Psoas muscle (tissue), 8 donors: ENCODE measurements around the gene THAP7. TPM values are rescaled to one million over a fixed set of nuclear protein-coding genes. Genes with fewer than 3 reads are reported as not detected.

ENCODE experiments used
- ATAC-seq, 4 donors: fragments of 200-7000 bp; cut with Tn5 transposase; one replicate each; pipeline ENCODE4 v1.9.1; 2020; ENCODE audit warnings: moderate library complexity in 3 of 4, mild to moderate bottlenecking in 2 of 4
- DNase-seq, 2 donors: peaks; one replicate each; pipeline ENCODE4 v3.0.0-alpha.2; 2020
- H3K27ac ChIP-seq: fragments of 200-600 bp; one replicate; pipeline ENCODE4 v1.8.0; 2022
- H3K27me3 ChIP-seq, 3 donors: fragments of 200-600 bp in 1 of 3; one replicate each; pipeline versions ENCODE4 v1.6.1 to v1.8.0; 2013 to 2022; ENCODE audit warnings: low read length in 2 of 3, mild to moderate bottlenecking in 2 of 3, moderate library complexity in 1 of 3; ENCODE audit not compliant: insufficient read depth in 3 of 3
- H3K36me3 ChIP-seq, 2 donors: fragments of 200-600 bp in 1 of 2; one replicate each; pipeline versions ENCODE4 v1.6.1 to v1.8.0; 2013 to 2022; ENCODE audit warnings: low read depth in 1 of 2, mild to moderate bottlenecking in 1 of 2, moderate library complexity in 1 of 2; ENCODE audit not compliant: insufficient read depth in 1 of 2
- H3K4me1 ChIP-seq: fragments of 200-600 bp; one replicate; pipeline ENCODE4 v1.8.0; 2022
- H3K4me3 ChIP-seq: fragments of 200-600 bp; one replicate; pipeline ENCODE4 v1.8.0; 2022; ENCODE audit warnings: mild to moderate bottlenecking
- H3K9me3 ChIP-seq: fragments of 200-600 bp; one replicate; pipeline ENCODE4 v1.8.0; 2022
- WGBS, 3 donors: extraction: QIAGEN DNeasy Blood & Tissue Kit; methylation state at CpG; one replicate each; pipeline versions ENCODE4 v1.1.6 to v1.1.7; 2013; 5-methylcytosine and 5-hydroxymethylcytosine counted together
- intact Hi-C, 2 donors: fragments of 100-400 bp; cut with DNase I; formaldehyde crosslinking; loops; one replicate each; pipeline versions ENCODE4 v1.11.0 to v1.14.2; 2022
- polyA plus RNA-seq, 3 donors: library from polyadenylated mRNA; stranded (reverse); fragments of 200-250 nt; gene quantifications; one replicate each; pipeline ENCODE4 v1.2.3, GENCODE V29; 2013
- total RNA-seq, 4 donors: library from RNA; stranded (reverse); fragmentation: NEBNext Ultra II Directional in 2 of 4; extraction: Animal tissue kit (Norgen Biotek cat#: 25700) in 2 of 4; gene quantifications; one replicate each; pipeline versions ENCODE4 v1.2.1 to v1.2.4, GENCODE V29; 2021 to 2023
- TF ChIP-seq, protein P1 (sequence below): fragments of 200-600 bp; IDR thresholded peaks from one replicate; pipeline ENCODE4 v1.8.0; 2022; ENCODE audit warnings: antibody characterized with exemption
- donor health status: healthy with polysubstance abuse.
- donor health status: DM: no; HTN: no; CAD: no; lungs with moderate emphysema.
- donor health status: Bipolar disorder and iron deficiency.
- donor health status: healthy.
- donor health status: DM: yes; HTN: yes; CAD: no.
- donor health status: DM: no; HTN: no; CAD: no.
- donor health status: DM: no; HTN: no; CAD: no.
- donor health status: DM: yes; HTN: yes; CAD: no.

Gene THAP7
- total and polyA plus RNA-seq, 7 donors, result 25.2 to 67.5 (median 39.2) TPM

DNA sequence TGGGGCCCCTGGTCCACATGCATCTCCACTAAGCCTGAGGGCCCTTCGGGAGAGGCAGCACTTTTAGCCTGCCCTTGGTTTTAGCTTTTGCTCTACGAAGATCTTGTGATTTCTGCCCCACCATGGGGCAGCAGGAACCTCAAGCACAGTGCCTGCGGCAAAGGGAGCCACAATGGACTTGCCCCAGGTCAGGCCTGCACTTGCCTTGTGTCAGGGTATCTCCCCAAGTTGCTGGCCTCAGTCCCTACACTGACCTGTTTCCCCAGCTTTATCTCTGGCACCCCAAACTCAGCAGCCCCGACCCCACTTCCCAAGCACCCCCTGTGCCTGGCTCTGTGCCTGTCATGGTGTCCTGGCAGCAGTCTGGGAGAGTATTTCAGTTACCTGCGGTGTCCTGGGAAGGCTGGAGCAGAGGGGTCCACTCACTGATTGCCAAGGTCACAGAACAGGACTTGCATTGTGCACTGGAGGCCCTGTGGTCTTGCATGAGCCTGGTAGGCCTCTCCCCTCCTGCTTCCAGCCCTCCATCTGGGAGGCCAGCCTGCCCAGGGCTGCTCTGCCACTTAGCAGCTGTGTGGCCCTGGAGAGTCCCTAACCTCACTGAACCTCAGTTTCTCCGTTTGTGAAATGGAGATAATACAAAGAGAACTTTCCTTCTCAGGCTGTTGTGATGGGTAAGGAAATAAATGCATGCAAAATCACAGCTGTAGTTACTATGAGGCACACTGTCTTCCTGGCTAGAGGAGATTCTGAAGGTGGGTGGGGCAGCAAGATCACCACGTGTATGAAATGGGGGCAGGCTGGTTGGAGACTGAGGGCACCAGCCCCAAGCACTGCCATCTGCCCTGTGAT is 38.5 kb downstream of the THAP7 start:
- Histone ChIP-seq H3K36me3 (no peaks in the 10 kb centered on the region), H3K9me3 (no peaks in the 10 kb centered on the region), H3K4me3 (no peak overlapping the region), H3K4me1 (peaks cover under 1% of the 10 kb centered on the region), H3K27me3 (peaks cover 0 to 14% (median 5%) of the 10 kb centered on the region in 3 donors), H3K27ac (no peak overlapping the region)
- intact Hi-C loops, result no loop called here
- ATAC-seq (no peak), DNase-seq (peak in 1 of 2 donors; percentile 23)
- TF ChIP-seq, protein P1, sequence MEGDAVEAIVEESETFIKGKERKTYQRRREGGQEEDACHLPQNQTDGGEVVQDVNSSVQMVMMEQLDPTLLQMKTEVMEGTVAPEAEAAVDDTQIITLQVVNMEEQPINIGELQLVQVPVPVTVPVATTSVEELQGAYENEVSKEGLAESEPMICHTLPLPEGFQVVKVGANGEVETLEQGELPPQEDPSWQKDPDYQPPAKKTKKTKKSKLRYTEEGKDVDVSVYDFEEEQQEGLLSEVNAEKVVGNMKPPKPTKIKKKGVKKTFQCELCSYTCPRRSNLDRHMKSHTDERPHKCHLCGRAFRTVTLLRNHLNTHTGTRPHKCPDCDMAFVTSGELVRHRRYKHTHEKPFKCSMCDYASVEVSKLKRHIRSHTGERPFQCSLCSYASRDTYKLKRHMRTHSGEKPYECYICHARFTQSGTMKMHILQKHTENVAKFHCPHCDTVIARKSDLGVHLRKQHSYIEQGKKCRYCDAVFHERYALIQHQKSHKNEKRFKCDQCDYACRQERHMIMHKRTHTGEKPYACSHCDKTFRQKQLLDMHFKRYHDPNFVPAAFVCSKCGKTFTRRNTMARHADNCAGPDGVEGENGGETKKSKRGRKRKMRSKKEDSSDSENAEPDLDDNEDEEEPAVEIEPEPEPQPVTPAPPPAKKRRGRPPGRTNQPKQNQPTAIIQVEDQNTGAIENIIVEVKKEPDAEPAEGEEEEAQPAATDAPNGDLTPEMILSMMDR, result no peak
- 73 to 84% (median 80%) methylated on average over 7 of the region's 7 CpGs for WGBS, 3 donors

DNA sequence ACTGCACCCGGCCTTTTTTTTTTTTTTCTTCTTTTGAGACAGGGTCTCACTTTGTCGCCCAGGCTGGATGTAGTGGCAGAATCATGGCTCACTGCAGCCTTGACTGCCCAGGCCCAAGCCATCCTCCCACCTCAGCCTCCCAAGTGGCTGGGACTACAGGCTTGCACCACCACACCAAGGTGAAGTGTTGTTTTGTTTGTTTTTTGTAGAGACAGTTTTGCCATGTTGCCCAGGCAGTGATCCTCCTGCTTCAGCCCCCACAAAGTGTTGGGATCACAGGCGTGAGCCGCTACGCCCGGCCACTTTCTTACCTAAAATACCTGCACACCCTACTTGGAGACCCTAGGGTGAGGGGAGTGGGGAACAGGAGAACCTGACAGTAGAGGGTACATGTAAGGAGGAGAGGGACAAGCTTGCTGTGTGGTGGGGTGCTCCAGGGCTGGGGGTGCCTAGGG is 39.4 kb downstream of the THAP7 start:
- intact Hi-C loops, result no loop called here
- H3K27me3 ChIP-seq, result peaks cover 0 to 14% (median 5%) of the 10 kb centered on the region in 3 donors
- no peak overlapping the region for H3K27ac ChIP-seq
- no peak for ATAC-seq
- whole genome bisulfite sequencing, 3 donors, result 96 to 99% (median 96%) methylated on average over 5 to 6 of the region's 6 CpGs
- DNase-seq, result peak in 1 of 2 donors; percentile 8
- H3K36me3 ChIP-seq, result no peaks in the 10 kb centered on the region
- H3K4me1 ChIP-seq, result peaks cover 6% of the 10 kb centered on the region
- TF ChIP-seq, protein P1, result no peak
- H3K9me3 ChIP-seq, result no peaks in the 10 kb centered on the region
- no peak overlapping the region for H3K4me3 ChIP-seq

DNA sequence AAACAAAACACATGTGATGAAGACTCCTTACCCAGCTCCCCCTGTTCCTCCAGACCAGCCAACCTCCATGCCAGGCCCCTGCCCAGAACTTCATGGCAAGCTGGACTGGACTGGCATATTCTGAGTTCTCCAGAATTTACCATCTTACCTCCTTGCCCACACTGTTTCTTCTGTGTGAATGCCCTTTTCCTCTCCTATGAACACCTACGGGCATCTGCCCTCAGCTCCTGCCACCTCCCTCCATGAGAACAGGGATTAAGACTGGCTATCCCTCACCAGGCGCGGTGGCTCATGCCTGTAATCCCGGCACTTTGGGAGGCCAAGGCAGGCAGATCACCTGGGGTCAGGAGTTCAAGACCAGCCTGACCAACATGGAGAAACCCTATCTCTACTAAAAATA is 41.3 kb downstream of the THAP7 start:
- Histone ChIP-seq H3K4me1 (peaks cover 6% of the 10 kb centered on the region), H3K27ac (no peak overlapping the region), H3K36me3 (peaks cover 0 to 1% of the 10 kb centered on the region in 2 donors), H3K4me3 (no peak overlapping the region), H3K9me3 (no peaks in the 10 kb centered on the region), H3K27me3 (peaks cover 0 to 14% (median 5%) of the 10 kb centered on the region in 3 donors)
- WGBS, 3 donors, result 81 to 88% (median 83%) methylated on average over 4 of the region's 4 CpGs
- ATAC-seq, result no peak
- TF ChIP-seq, protein P1, result no peak
- peak in 1 of 2 donors; percentile 38 for DNase-seq
- intact Hi-C loops, result no loop called here

DNA sequence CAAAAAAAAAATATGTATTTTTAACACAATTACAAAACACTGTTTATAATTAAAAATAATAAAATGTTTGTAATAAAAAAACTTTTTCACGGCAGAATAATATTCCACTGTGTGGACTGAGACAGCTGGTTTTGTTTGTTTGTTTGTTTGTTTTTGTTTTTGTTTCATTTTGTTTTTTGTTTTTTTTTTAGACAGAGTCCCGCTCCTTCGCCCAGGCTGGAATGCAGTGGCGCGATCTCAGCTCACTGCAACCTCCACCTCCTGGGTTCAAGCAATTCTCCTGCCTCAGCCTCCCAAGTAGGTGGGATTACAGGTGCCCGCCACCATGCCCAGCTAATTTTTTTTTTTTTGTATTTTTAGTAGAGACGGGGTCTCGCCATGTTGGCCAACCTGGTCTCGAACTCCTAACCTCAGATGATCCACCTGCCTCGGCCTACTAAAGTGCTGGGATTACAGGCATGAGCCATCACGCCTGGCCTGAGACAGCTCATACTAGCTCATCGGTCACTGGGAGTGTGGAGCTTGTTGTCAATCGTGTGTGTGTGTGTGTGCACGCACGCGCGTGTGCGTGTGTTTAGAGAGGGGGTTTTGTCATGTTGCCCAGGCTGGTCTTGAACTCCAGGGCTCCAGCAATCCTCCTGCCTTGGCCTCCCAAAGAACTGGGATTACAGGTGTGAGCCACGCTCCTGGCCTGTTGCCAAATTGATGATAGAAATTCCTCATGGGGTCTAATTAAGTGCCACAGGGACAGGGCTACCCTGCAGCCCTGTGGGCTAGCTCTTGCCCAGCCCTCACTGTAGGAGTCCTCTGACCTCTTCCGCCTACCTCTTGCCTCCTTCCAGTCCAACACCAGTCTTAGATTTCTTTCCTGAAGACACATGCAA is 42.1 kb downstream of the THAP7 start:
- intact Hi-C loops, result loop anchor here in 1 of 2 donors (5.0 kb wide), 1 partner anchor 73 kb away; no protein-coding TSS in a partner anchor
- TF ChIP-seq, protein P1, result no peak

More for the DNA sequence above, 42.1 kb downstream of the THAP7 start:
- Histone ChIP-seq H3K36me3 (peaks cover 0 to 3% of the 10 kb centered on the region in 2 donors), H3K27me3 (peaks cover 0 to 14% (median 5%) of the 10 kb centered on the region in 3 donors), H3K4me3 (no peak overlapping the region), H3K9me3 (no peaks in the 10 kb centered on the region), H3K4me1 (peaks cover 6% of the 10 kb centered on the region), H3K27ac (no peak overlapping the region)
- WGBS, 3 donors, result 92 to 94% (median 92%) methylated on average over 20 of the region's 20 CpGs
- peak in 1 of 2 donors; percentile 20 for DNase-seq
- no peak for ATAC-seq
